ENCODE results near the gene KCNE5. TPM values are rescaled to one million over a fixed set of nuclear protein-coding genes. Genes with fewer than 3 reads are reported as not detected.

KCNE5 gene
- polyA plus RNA-seq, 3 donors: 0.12 to 0.39 (median 0.15) TPM

GRCh38 chrX:109667986-109668385 is 43.0 kb upstream of the KCNE5 start:
- WGBS (ENCODE audit: insufficient coverage): no CpG with 5 or more reads among the region's 5 CpGs
- Histone ChIP-seq H2AFZ (ENCODE audit: insufficient read depth, low read depth, low read length, poor library complexity, severe bottlenecking) (no peak overlapping the region), H3K79me2 (ENCODE audit: insufficient read depth, low read length) (no peaks in the 10 kb centered on the region), H3K27ac (ENCODE audit: low read depth in 1 of 2, low read length in 2 of 2) (no peak overlapping the region), H3K4me1 (ENCODE audit: control insufficient read depth in 1 of 2, insufficient read depth in 2 of 2, low read length in 2 of 2) (no peaks in the 10 kb centered on the region), H4K20me1 (ENCODE audit: insufficient read depth, low read length) (peaks cover 10% of the 10 kb centered on the region), H3K27me3 (ENCODE audit: control insufficient read depth in 2 of 2, insufficient read depth in 2 of 2, low read length in 2 of 2) (no peaks in the 10 kb centered on the region), H3K4me2 (replicated peaks; ENCODE audit: extremely low read depth, low read length, poor library complexity, severe bottlenecking) (no peak overlapping the region), H3K4me3 (replicated peaks in 1 of 3; ENCODE audit: low read depth in 2 of 3, low read length in 3 of 3) (no peak overlapping the region), H3K9ac (ENCODE audit: insufficient read depth, low read length, poor library complexity, severe bottlenecking) (no peak overlapping the region), H3K9me3 (replicated peaks in 1 of 2; ENCODE audit: control insufficient read depth in 1 of 2, insufficient read depth in 1 of 2, low read length in 2 of 2) (no peaks in the 10 kb centered on the region), H3K36me3 (replicated peaks in 1 of 2; ENCODE audit: control insufficient read depth in 1 of 2, insufficient read depth in 2 of 2, low read length in 2 of 2) (peaks cover 44 to 69% of the 10 kb centered on the region in 2 donors)
- TF ChIP-seq, protein P1, sequence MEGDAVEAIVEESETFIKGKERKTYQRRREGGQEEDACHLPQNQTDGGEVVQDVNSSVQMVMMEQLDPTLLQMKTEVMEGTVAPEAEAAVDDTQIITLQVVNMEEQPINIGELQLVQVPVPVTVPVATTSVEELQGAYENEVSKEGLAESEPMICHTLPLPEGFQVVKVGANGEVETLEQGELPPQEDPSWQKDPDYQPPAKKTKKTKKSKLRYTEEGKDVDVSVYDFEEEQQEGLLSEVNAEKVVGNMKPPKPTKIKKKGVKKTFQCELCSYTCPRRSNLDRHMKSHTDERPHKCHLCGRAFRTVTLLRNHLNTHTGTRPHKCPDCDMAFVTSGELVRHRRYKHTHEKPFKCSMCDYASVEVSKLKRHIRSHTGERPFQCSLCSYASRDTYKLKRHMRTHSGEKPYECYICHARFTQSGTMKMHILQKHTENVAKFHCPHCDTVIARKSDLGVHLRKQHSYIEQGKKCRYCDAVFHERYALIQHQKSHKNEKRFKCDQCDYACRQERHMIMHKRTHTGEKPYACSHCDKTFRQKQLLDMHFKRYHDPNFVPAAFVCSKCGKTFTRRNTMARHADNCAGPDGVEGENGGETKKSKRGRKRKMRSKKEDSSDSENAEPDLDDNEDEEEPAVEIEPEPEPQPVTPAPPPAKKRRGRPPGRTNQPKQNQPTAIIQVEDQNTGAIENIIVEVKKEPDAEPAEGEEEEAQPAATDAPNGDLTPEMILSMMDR (IDR thresholded peaks at IDR 0.05): no peak
- no peak for DNase-seq
- H3K4me3 Mint-ChIP-seq: no peak overlapping the region
- intact Hi-C loops (cut with micrococcal nuclease): no loop called here
- H3K27me3 Mint-ChIP-seq (ENCODE audit: low read depth in 3 of 3): peaks cover 0 to 11% (median 0%) of the 10 kb centered on the region in 3 donors
- H3K27ac Mint-ChIP-seq: peak overlapping the region in 1 of 7 donors; percentile 3
- peaks cover 0 to 2% (median 1%) of the 10 kb centered on the region in 7 donors for H3K9me3 Mint-ChIP-seq
- no peaks in the 10 kb centered on the region for H3K4me1 Mint-ChIP-seq
- H3K36me3 Mint-ChIP-seq: peaks cover 53 to 69% of the 10 kb centered on the region in 2 donors

DNA sequence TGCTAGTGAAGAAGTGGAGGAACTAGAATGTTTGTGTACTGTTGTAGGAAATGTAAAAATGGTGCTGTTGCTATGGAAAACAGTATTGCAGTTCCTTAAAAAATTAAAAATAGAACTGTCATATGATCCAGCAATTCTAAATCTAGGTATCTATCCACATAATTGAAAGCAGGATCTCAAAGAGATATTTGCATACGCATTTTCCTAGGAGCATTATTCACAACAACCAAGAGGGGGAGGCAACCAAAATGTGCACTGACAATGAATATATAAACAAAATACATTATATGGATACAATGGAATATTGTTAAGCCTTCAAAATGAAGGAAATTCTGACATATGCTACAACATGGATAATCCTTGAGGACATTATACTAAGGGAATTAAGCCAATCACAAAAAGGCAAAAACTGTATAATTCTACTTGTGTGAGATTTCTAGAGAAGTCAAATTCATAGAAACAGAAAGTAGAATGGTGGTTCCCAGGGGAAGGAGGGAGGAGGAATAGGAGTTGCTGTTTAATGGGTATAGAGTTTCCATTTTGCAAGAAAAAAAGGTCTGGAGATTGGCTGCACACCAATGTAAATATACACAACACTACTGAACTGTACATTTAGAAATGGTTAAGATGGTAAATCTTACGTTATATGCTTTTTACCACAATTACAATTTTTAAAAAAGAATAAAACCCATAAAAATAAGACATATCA is 35.6 kb upstream of the KCNE5 start:
- Histone ChIP-seq H4K20me1 (ENCODE audit: insufficient read depth, low read length) (peaks cover 25% of the 10 kb centered on the region), H3K79me2 (ENCODE audit: insufficient read depth, low read length) (no peaks in the 10 kb centered on the region), H3K4me3 (replicated peaks in 1 of 3; ENCODE audit: low read depth in 2 of 3, low read length in 3 of 3) (no peak overlapping the region), H3K9ac (ENCODE audit: insufficient read depth, low read length, poor library complexity, severe bottlenecking) (no peak overlapping the region), H2AFZ (ENCODE audit: insufficient read depth, low read depth, low read length, poor library complexity, severe bottlenecking) (no peak overlapping the region), H3K9me3 (replicated peaks in 1 of 2; ENCODE audit: control insufficient read depth in 1 of 2, insufficient read depth in 1 of 2, low read length in 2 of 2) (peaks cover 0 to 5% of the 10 kb centered on the region in 2 donors), H3K36me3 (replicated peaks in 1 of 2; ENCODE audit: control insufficient read depth in 1 of 2, insufficient read depth in 2 of 2, low read length in 2 of 2) (peaks cover 59 to 77% of the 10 kb centered on the region in 2 donors), H3K4me1 (ENCODE audit: control insufficient read depth in 1 of 2, insufficient read depth in 2 of 2, low read length in 2 of 2) (no peaks in the 10 kb centered on the region), H3K27me3 (ENCODE audit: control insufficient read depth in 2 of 2, insufficient read depth in 2 of 2, low read length in 2 of 2) (no peaks in the 10 kb centered on the region), H3K4me2 (replicated peaks; ENCODE audit: extremely low read depth, low read length, poor library complexity, severe bottlenecking) (no peak overlapping the region), H3K27ac (ENCODE audit: low read depth in 1 of 2, low read length in 2 of 2) (no peak overlapping the region)
- Mint-ChIP-seq H3K4me1 (peaks cover 6% of the 10 kb centered on the region), H3K9me3 (peaks cover 0 to 2% (median 0%) of the 10 kb centered on the region in 7 donors), H3K27me3 (ENCODE audit: low read depth in 3 of 3) (no peaks in the 10 kb centered on the region), H3K27ac (peak overlapping the region in 1 of 7 donors; percentile 12), H3K4me3 (no peak overlapping the region), H3K36me3 (peaks cover 64 to 77% of the 10 kb centered on the region in 2 donors)
- intact Hi-C loops (cut with micrococcal nuclease): no loop called here
- TF ChIP-seq, protein P1 (IDR thresholded peaks at IDR 0.05): no peak
- WGBS (ENCODE audit: insufficient coverage): no CpG with 5 or more reads among the region's 2 CpGs
- DNase-seq: no peak

All from CD14-positive monocyte (primary cell).